ENCODE measurements around the gene FBN3.
A peak's percentile ranks its signal among the peaks of the same experiment; 100 is the strongest.

FBN3 gene

GRCh38 chr19:8023371-8023770 lies 126.0 kb downstream of the FBN3 start:
- H3K36me3 ChIP-seq (ENCODE audit: insufficient read depth, low read length) = no peaks in the 10 kb centered on the region
- H3K9me3 ChIP-seq (ENCODE audit: insufficient read depth, low read depth, low read length) = no peaks in the 10 kb centered on the region
- H3K4me1 ChIP-seq (ENCODE audit: insufficient read depth, low read length, poor library complexity, severe bottlenecking) = peaks cover 6% of the 10 kb centered on the region
- H3K9ac ChIP-seq (ENCODE audit: low read depth, low read length, poor library complexity, severe bottlenecking) = no peak overlapping the region
- no peak for TF ChIP-seq EZH2phosphoT487 (IDR thresholded peaks at IDR 0.05; ENCODE audit: borderline replicate concordance)
- TF ChIP-seq CTCF (conservative IDR thresholded peaks at IDR 0.05; ENCODE audit: low read length) = no peak
- no peaks in the 10 kb centered on the region for H3K27me3 ChIP-seq (ENCODE audit: insufficient read depth, low read length, poor library complexity, severe bottlenecking)
- H3K4me3 ChIP-seq (ENCODE audit: low read length, poor library complexity, severe bottlenecking) = no peak overlapping the region
- H3K79me2 ChIP-seq (ENCODE audit: insufficient read depth, low read length) = no peaks in the 10 kb centered on the region
- H3K9me2 ChIP-seq (replicated peaks; ENCODE audit: low read depth, low read length) = no peaks in the 10 kb centered on the region
- no peaks in the 10 kb centered on the region for H3F3A ChIP-seq (ENCODE audit: low read depth)
- no peak overlapping the region for H2AFZ ChIP-seq (ENCODE audit: low read length)
- H3K4me2 ChIP-seq (ENCODE audit: low read depth, low read length, poor library complexity, severe bottlenecking) = no peak overlapping the region
- no peaks in the 10 kb centered on the region for H4K20me1 ChIP-seq (ENCODE audit: insufficient read depth, low read length, poor library complexity, severe bottlenecking)

GRCh38 chr19:8022275-8022674 lies 127.1 kb downstream of the FBN3 start:
- TF ChIP-seq CTCF (conservative IDR thresholded peaks at IDR 0.05; ENCODE audit: low read length) (no peak), EZH2phosphoT487 (IDR thresholded peaks at IDR 0.05; ENCODE audit: borderline replicate concordance) (no peak)
- H2AFZ ChIP-seq (ENCODE audit: low read length) = no peak overlapping the region
- no peaks in the 10 kb centered on the region for H3K9me2 ChIP-seq (replicated peaks; ENCODE audit: low read depth, low read length)
- H4K20me1 ChIP-seq (ENCODE audit: insufficient read depth, low read length, poor library complexity, severe bottlenecking) = no peaks in the 10 kb centered on the region
- no peak overlapping the region for H3K4me2 ChIP-seq (ENCODE audit: low read depth, low read length, poor library complexity, severe bottlenecking)
- H3K9me3 ChIP-seq (ENCODE audit: insufficient read depth, low read depth, low read length) = no peaks in the 10 kb centered on the region
- peaks cover 6% of the 10 kb centered on the region for H3K4me1 ChIP-seq (ENCODE audit: insufficient read depth, low read length, poor library complexity, severe bottlenecking)
- no peaks in the 10 kb centered on the region for H3K27me3 ChIP-seq (ENCODE audit: insufficient read depth, low read length, poor library complexity, severe bottlenecking)
- H3K79me2 ChIP-seq (ENCODE audit: insufficient read depth, low read length) = no peaks in the 10 kb centered on the region
- H3K9ac ChIP-seq (ENCODE audit: low read depth, low read length, poor library complexity, severe bottlenecking) = no peak overlapping the region
- no peak overlapping the region for H3K4me3 ChIP-seq (ENCODE audit: low read length, poor library complexity, severe bottlenecking)
- no peaks in the 10 kb centered on the region for H3K36me3 ChIP-seq (ENCODE audit: insufficient read depth, low read length)
- H3F3A ChIP-seq (ENCODE audit: low read depth) = no peaks in the 10 kb centered on the region

DNA sequence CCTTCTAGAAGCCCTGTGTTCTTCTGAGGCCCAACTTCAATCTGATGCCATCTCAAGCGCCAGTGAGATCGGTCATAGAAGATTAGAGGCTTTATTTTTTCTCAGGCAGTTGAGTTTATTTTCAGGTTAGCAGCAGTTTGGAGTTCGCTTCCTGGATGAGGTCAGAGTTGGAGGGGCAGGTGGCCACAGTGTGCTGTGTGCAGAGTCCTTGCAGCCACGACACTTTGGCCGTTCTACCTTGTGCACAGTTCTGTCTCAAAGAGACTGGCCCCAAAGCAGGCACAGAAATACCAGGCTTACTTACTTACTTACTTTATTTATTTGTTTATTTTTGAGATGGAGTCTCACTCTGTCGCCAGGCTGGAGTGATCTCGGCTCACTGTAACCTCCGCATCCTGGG lies 128.0 kb downstream of the FBN3 start:
- H3F3A ChIP-seq (ENCODE audit: low read depth) = no peaks in the 10 kb centered on the region
- no peak overlapping the region for H2AFZ ChIP-seq (ENCODE audit: low read length)
- H3K4me1 ChIP-seq (ENCODE audit: insufficient read depth, low read length, poor library complexity, severe bottlenecking) = peaks cover 6% of the 10 kb centered on the region
- no peak for TF ChIP-seq EZH2phosphoT487 (IDR thresholded peaks at IDR 0.05; ENCODE audit: borderline replicate concordance)
- H3K4me3 ChIP-seq (ENCODE audit: low read length, poor library complexity, severe bottlenecking) = no peak overlapping the region
- H3K79me2 ChIP-seq (ENCODE audit: insufficient read depth, low read length) = no peaks in the 10 kb centered on the region
- H3K27me3 ChIP-seq (ENCODE audit: insufficient read depth, low read length, poor library complexity, severe bottlenecking) = no peaks in the 10 kb centered on the region
- H3K4me2 ChIP-seq (ENCODE audit: low read depth, low read length, poor library complexity, severe bottlenecking) = peak overlapping the region; percentile 19
- no peaks in the 10 kb centered on the region for H3K9me3 ChIP-seq (ENCODE audit: insufficient read depth, low read depth, low read length)
- H3K36me3 ChIP-seq (ENCODE audit: insufficient read depth, low read length) = no peaks in the 10 kb centered on the region
- no peak overlapping the region for H3K9ac ChIP-seq (ENCODE audit: low read depth, low read length, poor library complexity, severe bottlenecking)
- H3K9me2 ChIP-seq (replicated peaks; ENCODE audit: low read depth, low read length) = no peaks in the 10 kb centered on the region
- no peaks in the 10 kb centered on the region for H4K20me1 ChIP-seq (ENCODE audit: insufficient read depth, low read length, poor library complexity, severe bottlenecking)

DNA sequence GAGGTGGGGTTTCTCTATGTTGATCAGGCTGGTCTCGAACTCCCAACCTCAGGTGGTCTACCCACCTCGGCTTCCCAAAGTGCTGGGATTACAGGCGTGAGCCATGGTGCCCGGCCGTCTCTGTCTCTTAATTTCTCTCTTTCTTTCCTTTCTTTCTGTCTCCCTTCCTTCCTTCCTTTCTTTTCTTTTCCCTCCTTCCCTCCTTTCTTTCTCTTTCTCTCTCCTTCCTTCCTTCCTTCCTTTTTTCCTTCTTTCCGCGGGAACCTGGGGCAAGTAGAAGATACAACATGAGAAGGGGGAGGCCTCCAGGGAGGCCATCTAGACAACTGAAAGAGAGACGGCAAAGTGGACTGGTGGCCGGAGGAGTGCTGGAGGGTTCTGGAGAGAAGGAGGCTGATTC lies 128.7 kb downstream of the FBN3 start:
- TF ChIP-seq EZH2phosphoT487 (IDR thresholded peaks at IDR 0.05; ENCODE audit: borderline replicate concordance) (no peak), CTCF (conservative IDR thresholded peaks at IDR 0.05; ENCODE audit: low read length) (no peak)
- Histone ChIP-seq H3K9ac (ENCODE audit: low read depth, low read length, poor library complexity, severe bottlenecking) (no peak overlapping the region), H3K4me3 (ENCODE audit: low read length, poor library complexity, severe bottlenecking) (no peak overlapping the region), H4K20me1 (ENCODE audit: insufficient read depth, low read length, poor library complexity, severe bottlenecking) (no peaks in the 10 kb centered on the region), H3K4me2 (ENCODE audit: low read depth, low read length, poor library complexity, severe bottlenecking) (peak overlapping the region; percentile 19), H3K27me3 (ENCODE audit: insufficient read depth, low read length, poor library complexity, severe bottlenecking) (no peaks in the 10 kb centered on the region), H2AFZ (ENCODE audit: low read length) (no peak overlapping the region), H3K9me2 (replicated peaks; ENCODE audit: low read depth, low read length) (no peaks in the 10 kb centered on the region), H3K4me1 (ENCODE audit: insufficient read depth, low read length, poor library complexity, severe bottlenecking) (peaks cover 6% of the 10 kb centered on the region), H3K36me3 (ENCODE audit: insufficient read depth, low read length) (no peaks in the 10 kb centered on the region), H3K9me3 (ENCODE audit: insufficient read depth, low read depth, low read length) (no peaks in the 10 kb centered on the region), H3F3A (ENCODE audit: low read depth) (no peaks in the 10 kb centered on the region), H3K79me2 (ENCODE audit: insufficient read depth, low read length) (no peaks in the 10 kb centered on the region)

Data from Loucy (cell line).